GM21717 (cell line): ENCODE data around the gene WBP1L.

ENCODE experiments used
- ATAC-seq: cut with Tn5 transposase; IDR thresholded peaks from one replicate; pipeline ENCODE4 v1.9.1; 2021; ENCODE audit warnings: mild to moderate bottlenecking, moderate library complexity; ENCODE audit not compliant: unreplicated experiment

WBP1L gene

DNA sequence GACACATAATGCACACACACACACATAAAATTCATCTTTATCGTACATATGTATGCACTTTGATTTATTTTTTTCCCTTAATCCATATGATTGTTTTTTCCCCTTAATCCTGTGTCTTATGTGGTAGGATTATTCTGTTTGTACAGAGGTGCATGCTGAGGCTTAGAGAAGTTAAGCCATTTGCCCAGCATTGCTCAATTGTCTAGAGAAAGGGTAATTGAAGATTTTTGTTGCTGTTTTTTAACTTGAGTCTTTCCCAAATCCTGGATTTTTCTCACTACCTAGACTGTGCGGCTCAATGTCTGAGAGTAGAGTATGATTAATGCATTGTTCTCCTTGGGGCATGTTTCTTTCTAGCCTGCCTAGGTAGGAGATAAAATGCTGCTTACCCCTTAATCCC is 35.0 kb downstream of the WBP1L start:
- no peak for ATAC-seq

DNA sequence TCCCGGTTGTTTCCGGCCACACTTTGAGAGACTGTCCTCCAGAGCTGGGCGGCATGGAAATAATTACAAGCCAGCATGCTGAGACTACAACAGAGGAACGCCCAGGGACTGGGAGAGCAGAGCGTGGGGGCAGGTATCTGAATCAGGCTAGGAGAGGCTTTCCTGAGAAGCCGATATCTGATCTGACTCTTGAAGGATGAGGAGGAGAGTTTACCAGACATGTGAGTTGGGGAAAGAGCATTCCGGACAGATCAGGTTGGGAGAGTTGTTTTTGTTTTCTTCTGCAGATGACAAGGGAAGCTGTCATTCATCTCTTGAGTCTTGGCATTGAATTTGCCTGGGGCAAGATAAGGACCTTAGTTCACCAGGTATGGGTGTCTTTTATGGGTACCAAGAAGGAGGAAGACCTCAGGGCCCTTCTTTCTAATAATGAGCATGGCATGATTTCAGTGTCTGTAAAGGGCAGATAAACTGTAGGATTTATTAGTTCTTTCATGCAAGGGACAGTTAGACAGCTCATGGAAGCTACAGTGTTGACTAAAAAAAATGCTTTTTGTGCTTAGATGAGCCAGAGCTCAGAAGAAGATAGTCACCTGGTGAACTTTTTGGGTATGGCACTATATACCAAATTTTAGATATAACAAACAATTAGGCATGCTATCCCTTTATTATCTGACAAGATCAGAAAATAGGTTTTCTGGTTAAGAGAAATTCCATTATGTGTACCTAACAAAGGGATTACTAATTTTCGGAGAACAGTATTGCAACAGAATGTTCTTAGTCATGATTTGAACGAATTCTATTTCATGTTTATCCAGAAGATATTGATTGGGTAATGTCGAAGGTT is 36.2 kb downstream of the WBP1L start:
- ATAC-seq: no peak

DNA sequence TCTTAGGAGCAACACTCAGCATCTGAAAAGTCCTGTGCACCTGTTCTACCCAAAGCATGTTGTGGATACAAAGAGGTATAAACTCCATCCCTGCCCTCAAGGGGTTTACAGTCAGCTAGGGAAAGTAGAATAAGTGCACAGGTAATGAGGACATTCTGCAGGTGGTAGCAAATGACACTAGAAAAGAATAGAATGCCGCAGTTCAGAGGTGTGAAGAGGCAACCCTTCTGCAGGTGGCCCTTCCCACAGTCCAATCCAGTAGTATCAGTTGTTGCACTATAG is 36.7 kb downstream of the WBP1L start:
- no peak for ATAC-seq

DNA sequence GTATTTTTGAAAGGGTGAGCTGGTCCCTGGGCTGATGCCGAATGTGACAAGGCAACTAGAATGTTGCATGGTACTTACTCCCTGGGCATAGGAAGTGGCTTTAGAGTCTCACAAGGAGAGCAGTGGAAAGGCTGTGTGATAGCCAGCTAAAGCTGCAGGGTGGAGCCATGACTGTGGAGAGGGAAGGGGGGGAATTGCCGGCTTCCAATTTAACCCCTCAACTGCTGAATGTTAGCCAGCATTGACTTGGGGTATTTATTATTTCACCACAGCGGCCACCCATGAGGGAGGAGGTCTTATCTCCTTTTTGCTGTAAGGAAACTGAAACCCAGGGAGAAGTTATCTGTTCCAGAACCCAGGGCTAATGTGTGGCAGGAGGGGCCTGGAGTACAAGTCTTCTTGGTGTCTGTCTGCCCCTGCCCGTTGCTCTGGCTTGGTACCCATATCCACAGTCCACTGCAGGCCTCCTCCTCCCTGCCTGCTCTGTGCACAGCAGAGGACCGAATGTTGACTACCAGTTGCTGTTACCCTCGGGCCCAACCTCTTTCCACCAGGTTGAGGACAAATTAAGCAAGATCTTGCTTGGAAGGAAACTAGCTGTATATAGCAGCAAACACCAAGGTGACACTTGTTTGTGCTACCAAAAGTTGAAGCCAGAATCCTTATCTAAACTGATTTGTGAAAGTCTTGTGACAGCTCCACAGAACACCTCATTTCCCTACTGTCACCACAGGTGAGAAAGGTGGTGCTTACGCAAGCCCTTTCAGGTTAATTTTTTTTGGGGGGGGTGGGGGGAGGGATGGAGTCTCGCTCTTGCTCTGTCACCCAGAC is 37.6 kb downstream of the WBP1L start:
- no peak for ATAC-seq

DNA sequence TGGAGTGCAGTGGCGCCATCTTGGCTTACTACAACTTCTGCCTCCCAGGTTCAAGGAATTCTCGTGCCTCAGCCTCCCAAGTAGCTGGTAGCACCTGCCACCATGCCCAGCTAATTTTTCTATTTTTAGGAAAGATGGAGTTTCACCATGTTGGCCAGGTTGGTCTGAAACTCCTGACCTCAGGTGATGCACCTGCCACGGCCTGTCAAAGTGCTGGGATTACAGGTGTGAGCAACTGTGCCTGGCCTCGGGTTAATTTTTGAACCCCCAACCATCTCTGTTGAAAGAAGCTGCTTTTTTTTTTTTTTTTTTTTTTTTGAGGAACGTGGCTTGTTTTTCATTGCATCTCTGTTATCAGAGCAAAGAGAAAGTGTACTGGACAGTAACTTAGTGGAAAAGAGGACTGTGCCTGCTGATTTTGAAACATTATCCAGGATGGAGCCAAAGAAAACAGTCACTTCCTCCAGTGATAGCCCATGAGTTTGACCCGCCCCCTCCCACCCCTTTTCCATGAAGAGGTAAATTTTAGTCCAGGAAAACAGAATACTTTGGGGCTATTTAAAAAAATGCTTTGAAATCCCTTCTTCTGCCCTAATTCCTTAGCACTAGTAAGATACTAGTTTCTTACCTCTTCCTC is 38.3 kb downstream of the WBP1L start:
- ATAC-seq: no peak

DNA sequence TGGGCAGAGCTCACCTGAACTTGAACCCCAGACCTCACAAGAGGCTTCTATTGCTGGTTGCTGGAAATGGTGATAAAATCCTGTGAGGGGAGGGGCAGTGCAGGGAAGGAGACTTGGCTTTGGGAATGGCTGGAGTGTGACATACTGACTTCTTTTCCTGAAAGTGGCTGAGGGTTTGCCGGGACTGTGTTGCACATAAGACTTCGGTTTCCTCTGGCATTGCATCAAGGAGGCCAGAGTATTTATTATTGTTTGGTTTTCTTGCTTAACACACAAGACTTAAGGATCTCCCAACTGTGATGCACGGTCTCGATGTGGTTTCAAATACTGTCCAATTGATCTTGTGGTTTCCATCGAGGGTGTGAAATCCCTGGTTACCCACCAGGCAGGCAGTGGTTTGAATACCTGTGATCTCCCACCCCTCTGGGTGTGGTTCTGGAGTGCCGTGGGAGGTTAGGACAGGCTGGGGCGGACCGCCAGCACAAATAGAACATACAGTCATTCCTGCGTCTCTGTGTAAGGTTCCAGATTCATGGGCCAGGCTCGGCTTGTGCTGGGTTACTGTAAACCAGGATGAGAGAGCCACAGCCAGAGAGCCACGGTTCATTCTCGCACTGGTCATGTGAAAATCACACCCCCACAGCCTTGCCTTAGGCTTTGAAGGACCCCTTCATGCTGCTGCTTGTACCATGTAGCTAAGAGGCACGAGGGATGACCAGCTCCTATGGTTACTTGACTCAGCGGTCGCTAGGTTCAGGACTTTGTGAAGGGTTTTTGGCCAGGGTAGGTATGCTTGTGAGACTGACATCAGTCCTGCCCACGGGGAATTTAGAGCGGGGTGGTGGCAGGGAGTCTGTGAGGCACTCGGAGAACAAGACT is 39.2 kb downstream of the WBP1L start:
- no peak for ATAC-seq

DNA sequence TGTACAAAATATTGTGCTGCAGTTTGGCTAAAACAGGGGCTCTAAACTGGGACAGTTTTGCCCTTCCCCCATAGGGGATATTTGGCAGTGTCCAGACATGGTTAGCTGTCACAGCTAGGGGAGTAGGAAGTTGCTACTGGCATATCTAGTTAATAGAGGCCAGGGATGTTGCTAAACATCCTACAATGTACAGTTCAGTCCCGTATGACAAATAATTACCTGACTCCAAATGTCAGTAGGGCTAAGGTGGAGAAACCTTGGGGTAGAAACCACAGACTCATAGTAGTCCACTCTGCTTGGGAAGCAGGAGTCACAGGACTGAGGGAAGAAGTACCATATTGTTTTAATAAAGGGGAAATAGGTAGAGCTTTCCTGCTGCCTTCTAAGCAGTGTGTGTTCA is 39.8 kb downstream of the WBP1L start:
- no peak for ATAC-seq

DNA sequence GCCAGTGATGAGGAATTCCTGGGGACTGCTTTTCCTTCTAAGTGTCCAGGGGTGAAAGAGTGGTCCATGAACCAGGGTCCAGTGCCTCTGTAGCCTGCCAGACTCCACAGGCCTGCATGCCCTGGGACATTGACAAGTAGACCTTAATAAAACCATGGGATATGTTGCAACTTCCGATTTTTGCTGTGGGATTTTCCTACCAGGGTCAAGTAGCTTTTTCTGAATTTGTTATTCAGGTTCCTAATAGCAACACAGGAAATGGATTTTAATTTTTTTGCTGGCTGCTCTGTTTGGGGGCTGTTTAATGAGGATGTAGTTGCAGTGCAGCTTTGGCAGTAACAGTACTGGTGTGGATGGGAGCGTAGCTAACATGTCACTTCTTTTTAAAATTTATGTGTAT is 42.1 kb downstream of the WBP1L start:
- ATAC-seq: no peak

DNA sequence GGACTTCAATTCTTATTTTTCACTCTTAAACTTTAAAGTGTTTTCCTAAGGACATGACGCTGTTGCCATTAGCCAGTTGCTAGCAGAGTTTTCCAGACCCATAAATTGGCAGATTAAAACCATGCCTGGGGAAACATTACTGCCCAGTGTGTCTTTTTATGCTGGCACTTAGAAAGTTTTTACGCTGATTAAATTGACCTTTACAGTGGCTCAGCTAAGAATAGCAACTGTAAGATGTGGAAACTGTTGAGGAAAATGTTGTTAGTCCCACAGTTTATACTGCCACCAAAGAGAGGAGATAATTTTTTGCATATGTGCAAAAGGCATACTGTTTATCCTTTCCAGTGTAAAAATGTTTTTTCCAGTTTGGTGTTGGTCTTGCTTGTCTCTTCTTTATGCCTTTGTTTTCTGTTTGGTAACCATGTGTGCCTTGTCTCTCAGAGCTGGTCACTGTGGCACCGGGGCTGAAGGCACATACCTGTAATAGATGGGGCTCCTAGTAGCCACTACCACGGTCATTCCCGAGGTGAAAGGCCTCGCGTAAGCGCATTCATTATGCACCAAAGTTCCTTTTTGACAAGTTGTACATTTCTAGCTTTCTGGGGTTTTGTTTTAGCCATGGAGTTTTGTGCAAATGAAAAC is 48.1 kb downstream of the WBP1L start:
- ATAC-seq: no peak

DNA sequence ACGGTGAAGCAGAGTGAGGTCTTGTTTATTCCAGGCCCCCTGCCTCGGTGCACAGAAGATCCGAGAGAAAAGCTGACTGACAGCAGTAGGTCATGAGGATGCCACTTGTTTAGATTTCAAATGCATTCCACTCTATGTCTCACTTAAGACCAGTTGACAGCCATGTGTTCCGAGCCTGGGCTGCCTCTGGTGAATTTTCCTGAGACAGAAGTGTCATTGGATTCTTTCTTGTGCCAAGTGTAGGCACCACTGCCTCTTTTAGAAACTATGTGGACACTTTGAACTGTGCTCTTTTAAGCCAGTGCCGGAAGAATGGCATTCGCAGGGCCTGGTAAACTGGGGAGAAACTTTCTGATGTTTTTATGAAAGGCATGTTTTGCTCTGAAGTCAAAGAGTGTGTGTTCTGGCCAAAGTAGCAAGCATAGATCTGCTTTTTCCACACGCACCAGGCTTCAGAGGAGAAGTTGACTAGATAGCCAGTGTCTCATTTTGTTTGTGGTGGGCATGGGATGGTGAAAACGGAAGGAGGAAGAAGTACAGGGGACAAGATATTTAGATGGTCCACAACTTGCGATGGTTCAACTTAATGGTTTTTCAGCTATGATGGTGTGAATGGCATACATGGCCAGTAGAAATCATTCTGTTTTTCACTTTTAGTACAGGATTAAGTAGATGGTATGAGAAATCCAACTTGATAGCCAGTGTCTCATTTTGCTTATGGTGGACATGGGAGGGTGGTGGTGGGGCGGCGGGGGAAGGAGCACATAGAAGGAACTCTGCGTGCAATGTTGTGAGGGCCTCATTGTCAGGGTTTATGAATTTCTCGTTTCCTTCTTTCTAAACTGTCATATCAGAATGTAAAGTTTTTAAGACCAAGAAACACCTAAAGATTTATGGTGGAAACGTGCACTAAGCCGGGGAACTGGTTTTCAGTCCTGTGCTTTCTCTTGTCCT is 52.0 kb downstream of the WBP1L start:
- ATAC-seq: peak; percentile 16

DNA sequence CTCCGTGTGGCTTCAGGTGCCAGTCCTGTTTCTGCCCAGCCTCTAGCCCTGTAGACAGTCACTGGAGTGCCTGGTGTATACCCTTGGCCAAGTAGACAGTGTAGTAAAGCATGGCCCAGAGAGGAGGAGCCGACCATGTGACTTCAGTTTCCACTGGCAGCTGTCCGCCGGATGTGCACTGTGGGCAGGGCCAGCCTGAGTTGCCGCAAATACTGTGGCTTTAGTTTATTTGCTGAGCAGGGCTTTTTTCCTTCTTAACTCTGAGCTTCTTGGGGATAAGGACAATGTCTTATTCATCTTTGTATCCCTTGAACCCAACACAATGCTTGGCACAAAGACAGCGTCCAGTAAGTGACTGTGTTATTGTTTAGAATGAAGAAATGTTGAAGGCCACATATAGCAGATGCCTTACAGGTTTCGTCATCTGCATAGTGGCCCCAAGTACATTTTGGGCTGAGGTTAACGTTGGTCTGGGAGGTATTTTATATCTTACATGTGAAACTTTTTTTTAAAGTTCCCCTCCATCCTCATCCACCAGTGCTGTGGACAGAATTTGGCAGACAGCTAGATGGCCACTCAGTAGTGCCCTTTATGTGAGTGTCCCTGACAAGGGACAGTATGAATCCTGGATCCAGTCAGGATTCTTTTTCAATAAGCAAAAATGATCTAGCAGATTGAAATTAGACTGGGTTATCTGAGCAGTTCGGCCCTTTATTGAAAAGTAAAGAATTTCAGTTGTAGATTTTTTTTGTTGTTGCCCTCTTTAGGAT is 52.8 kb downstream of the WBP1L start:
- peak; percentile 87 for ATAC-seq

DNA sequence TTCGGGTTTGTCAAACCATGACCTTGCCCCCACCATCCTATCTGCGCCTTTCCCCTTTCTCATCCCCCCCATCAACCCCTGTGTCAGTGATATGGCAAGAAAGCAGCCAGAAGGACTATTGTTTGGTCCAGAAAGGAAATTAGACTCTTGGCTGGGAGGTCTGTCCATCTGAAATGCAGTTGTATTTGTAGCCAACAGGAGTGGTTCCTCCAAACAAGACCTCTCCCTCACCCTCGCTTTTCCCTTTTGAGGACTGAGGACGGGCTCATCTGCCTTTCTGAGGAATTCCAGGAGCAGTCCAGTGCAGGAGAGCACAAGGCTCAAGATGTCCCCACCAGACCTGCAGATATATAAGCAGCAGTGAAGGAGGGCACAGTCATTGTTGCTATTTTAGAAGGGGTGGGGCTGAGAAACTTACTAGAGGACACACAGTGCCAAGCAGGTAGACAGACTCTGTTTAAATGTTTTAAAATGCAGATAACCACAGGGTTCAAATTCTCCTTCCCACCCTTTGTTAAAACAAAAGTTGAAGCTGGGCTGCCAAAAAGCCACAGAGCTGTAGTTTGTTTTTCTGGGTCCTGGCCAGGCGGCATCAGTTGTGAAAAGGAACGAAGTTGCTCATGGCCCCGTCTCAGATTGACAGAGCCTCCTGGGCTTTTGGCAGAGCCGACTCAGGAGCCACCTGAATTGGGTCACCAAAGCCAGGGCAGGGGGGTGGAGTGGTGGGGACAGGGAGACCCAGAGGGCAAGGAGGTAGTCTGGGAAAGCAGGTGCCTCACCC is 56.1 kb downstream of the WBP1L start:
- no peak for ATAC-seq

DNA sequence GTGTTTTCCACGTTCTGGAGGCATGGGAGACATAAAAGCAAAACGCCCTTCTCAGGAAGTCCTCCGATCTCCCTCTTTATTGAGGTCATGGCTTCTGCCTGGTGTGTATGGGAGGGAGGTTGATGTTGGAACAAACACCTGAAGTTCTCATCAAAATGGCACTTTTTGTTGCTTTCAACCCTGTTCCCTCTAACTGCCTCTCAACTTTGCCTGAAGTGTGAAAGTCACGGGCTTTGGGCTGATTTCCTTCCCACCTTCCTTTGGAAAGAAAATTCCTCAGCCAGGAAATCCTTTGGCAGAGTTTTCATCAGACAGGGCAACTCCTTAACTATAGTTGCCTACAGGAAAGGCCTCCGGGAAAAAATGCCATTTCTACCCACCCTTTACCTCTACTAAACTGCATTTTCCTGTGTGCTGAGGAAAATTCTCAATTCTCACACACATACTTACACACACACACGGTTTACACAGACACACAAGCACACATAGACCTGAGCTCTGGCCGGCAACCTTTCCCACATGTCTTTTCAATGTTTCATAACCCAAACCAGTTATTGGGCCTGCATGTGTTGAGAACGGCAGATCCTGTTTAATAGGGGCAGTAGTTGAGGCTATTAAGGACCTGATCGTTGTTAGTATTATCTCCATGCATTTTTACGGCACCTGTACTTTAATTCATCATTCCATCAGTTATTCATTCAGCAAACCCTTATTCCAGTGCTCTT is 57.0 kb downstream of the WBP1L start:
- no peak for ATAC-seq

DNA sequence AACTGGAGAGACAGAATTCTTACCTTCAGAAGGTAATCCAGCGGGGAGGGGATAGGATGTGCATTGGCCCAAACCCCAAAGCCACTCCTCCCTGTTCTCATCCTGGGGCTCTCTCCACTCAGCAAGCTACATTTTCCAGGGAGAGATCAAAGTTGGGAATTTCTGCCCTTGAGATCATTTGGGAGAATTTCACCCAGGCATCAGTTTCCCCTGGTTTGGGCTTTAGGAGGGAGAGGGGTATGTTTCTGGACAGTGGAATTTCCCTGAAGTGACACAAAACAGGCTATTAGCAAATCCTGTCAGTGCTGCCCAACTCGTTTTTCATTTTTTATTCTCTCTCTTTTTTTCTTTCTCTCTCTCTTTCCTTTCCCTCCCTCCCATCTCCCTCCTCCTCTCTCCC is 57.7 kb downstream of the WBP1L start:
- ATAC-seq: no peak

DNA sequence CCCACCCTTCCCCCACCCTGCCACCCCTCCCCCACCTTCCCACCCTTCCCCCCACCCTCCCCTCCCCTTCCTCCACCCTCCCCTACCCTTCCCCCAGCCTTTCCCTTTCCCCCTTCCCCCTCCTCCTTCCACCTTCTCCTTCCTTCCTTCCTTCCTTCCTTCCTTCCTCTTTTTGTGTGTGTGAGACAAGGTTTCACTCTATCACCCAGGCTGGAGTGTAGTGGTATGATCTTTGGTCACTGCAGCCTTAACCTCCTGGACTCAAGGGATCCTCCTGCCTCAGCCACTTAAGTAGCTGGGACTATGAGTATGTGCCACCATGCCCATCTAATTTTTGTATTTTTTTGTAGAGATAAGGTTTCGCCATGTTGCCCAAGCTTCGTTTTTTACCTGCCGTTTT is 58.2 kb downstream of the WBP1L start:
- no peak for ATAC-seq

DNA sequence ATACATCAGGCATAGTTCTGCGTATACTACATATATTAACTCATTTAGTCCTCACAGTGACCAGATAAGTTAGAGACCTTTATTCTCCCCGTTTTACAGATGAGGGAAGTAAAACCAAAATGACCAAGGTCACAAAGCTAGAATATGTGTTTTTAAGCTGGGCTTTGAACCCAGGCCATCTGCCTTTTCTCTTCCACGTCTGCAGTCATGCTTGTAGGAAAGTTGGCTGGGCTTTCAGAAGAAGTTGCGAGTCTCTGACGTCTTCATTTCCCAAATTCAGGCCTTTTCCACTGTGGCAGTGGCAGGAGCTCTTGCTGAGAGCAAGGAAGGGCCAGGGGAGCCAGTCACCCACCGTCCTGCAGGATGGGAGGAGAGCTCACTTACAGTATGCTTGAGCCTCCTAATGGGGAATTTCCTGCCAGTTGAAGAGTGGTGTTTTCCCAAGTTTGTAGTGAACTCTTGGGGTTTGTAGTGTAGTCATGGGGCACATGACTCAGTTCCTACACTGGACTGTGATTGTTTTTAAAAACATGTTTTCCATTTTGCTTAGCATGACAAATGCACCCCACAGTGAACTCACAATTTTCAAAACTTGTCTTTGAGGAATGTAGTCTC is 59.3 kb downstream of the WBP1L start:
- ATAC-seq: peak; percentile 53
